SKM-1 treated with dmso at 0.1 percent for 144 hours (cell line): ENCODE measurements around the gene ASB14.

ENCODE experiments used
- DNase-seq: peaks from one replicate; lab custom pipeline; 2025; ENCODE audit not compliant: unreplicated experiment; lab: John Stamatoyannopoulos, UW

The ASB14 gene

GRCh38 chr3:57261929-57262328 is 30.6 kb downstream of the ASB14 start:
- no peak for DNase-seq

- no peak for DNase-seq
Observed at GRCh38 chr3:57261119-57261518, 31.4 kb downstream of the ASB14 start.

GRCh38 chr3:57257678-57258077 is 34.8 kb downstream of the ASB14 start:
- no peak for DNase-seq

GRCh38 chr3:57256844-57257243 is 35.6 kb downstream of the ASB14 start:
- no peak for DNase-seq

- no peak for DNase-seq
Observed at GRCh38 chr3:57252404-57252803, 40.1 kb downstream of the ASB14 start.

- DNase-seq = no peak
Observed at GRCh38 chr3:57244946-57245345, 47.5 kb downstream of the ASB14 start.

- DNase-seq = no peak
Observed at GRCh38 chr3:57234613-57235575, 57.6 kb downstream of the ASB14 start.

- DNase-seq = no peak
Observed at GRCh38 chr3:57233799-57234198, 58.7 kb downstream of the ASB14 start.

- no peak for DNase-seq
Observed at GRCh38 chr3:57230006-57230405, 62.5 kb downstream of the ASB14 start.

GRCh38 chr3:57227930-57228751 is 64.3 kb downstream of the ASB14 start:
- no peak for DNase-seq

- DNase-seq = peak; percentile 88
Observed at GRCh38 chr3:57227204-57227929, 65.1 kb downstream of the ASB14 start, which contains the start of gene APPL1. TSS of gene APPL1 (plus strand) at chr3:57227729. CDS start at chr3:57227884, 155 bp downstream.

GRCh38 chr3:57226176-57226575 is 66.3 kb downstream of the ASB14 start:
- DNase-seq = peak; percentile 41

GRCh38 chr3:57224856-57225255 is 67.6 kb downstream of the ASB14 start:
- DNase-seq = no peak

GRCh38 chr3:57221883-57222282 is 70.6 kb downstream of the ASB14 start:
- DNase-seq = no peak
